ENCODE measurements around the gene TRAF1. TPM values are rescaled to one million over a fixed set of nuclear protein-coding genes. Genes with fewer than 3 reads are reported as not detected.
A peak's percentile ranks its signal among the peaks of the same experiment; 100 is the strongest.

The TRAF1 gene
- total and polyA plus RNA-seq, 7 donors, result 0.46 to 10.0 (median 4.6) TPM

DNA sequence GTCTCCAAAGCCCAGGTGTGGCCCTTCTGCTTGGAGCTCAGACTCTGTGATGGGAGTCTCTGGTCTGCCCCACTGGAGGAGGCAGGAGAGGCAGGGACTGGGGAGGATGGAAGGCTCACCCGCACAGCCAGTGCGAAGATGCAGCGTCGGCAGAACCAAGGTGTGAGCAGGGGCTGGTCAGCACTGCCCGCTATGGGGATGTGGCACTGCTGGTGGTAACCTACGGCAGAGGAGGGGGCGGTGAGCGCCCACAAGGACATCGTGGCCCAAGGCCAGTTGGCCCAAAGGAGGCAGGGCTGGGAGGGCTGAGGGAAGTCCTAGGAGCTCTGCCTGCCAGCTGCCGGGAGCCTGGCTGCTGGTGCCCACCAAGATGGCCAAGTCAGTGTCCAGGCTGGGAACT lies 56.9 kb downstream of the TRAF1 start:
- intact Hi-C loops (cut with DNase I), result loop anchor here (2.0 to 10.0 kb wide), 2 partner anchors 67 to 205 kb away; partner anchors contain the start of gene CNTRL
- H3K4me1 ChIP-seq, result peaks cover 0 to 20% (median 13%) of the 10 kb centered on the region in 4 donors
- H3K4me3 ChIP-seq, result no peak overlapping the region
- peak overlapping the region; percentile 85 to 93 (median 88) for H3K27ac ChIP-seq
- no peaks in the 10 kb centered on the region for H3K27me3 ChIP-seq
- DNase-seq, result no peak
- peaks cover 0 to 42% (median 0%) of the 10 kb centered on the region in 4 donors for H3K36me3 ChIP-seq
- TF ChIP-seq POLR2A (IDR thresholded peaks at IDR 0.05) (no peak), POLR2AphosphoS5 (IDR thresholded peaks at IDR 0.05) (no peak), CTCF (IDR thresholded peaks at IDR 0.05) (no peak), EP300 (IDR thresholded peaks at IDR 0.05) (no peak)
- no peaks in the 10 kb centered on the region for H3K9me3 ChIP-seq
- 93% methylated on average over 10 of the region's 10 CpGs for WGBS, 2 donors

GRCh38 chr9:120869360-120869687 lies 57.3 kb downstream of the TRAF1 start:
- Histone ChIP-seq H3K4me1 (peaks cover 0 to 20% (median 13%) of the 10 kb centered on the region in 4 donors), H3K27me3 (no peaks in the 10 kb centered on the region), H3K27ac (peak overlapping the region; percentile 85 to 93 (median 88)), H3K4me3 (peak overlapping the region; percentile 47 to 60 (median 57)), H3K36me3 (peaks cover 0 to 40% (median 0%) of the 10 kb centered on the region in 4 donors), H3K9me3 (no peaks in the 10 kb centered on the region)
- WGBS, 2 donors, result 25 to 36% methylated on average over 10 of the region's 10 CpGs
- TF ChIP-seq EP300 (IDR thresholded peaks at IDR 0.05) (no peak), CTCF (IDR thresholded peaks at IDR 0.05) (no peak), POLR2A (IDR thresholded peaks at IDR 0.05) (no peak), POLR2AphosphoS5 (IDR thresholded peaks at IDR 0.05) (no peak)
- intact Hi-C loops (cut with DNase I), result loop anchor here (2.0 kb wide), 1 partner anchor 67 kb away; no protein-coding TSS in a partner anchor
- DNase-seq, result no peak

GRCh38 chr9:120868676-120869359 lies 57.8 kb downstream of the TRAF1 start:
- TF ChIP-seq POLR2AphosphoS5 (IDR thresholded peaks at IDR 0.05), result peak; percentile 73 to 92 (median 86)
- no peak for TF ChIP-seq EP300 (IDR thresholded peaks at IDR 0.05)
- TF ChIP-seq POLR2A (IDR thresholded peaks at IDR 0.05), result peak; percentile 17 to 75
- peak in 2 of 4 experiments; percentile 20 to 36 for TF ChIP-seq CTCF (IDR thresholded peaks at IDR 0.05)
- Histone ChIP-seq H3K27me3 (no peaks in the 10 kb centered on the region), H3K36me3 (peaks cover 0 to 40% (median 0%) of the 10 kb centered on the region in 4 donors), H3K4me1 (peaks cover 0 to 20% (median 13%) of the 10 kb centered on the region in 4 donors), H3K27ac (peak overlapping the region; percentile 85 to 93 (median 88)), H3K4me3 (peak overlapping the region; percentile 47 to 60 (median 57)), H3K9me3 (no peaks in the 10 kb centered on the region)
- 1 to 3% methylated on average over 52 of the region's 52 CpGs for WGBS, 2 donors
- intact Hi-C loops (cut with DNase I), result loop anchor here (1.0 to 2.0 kb wide), 2 partner anchors 26 to 68 kb away; no protein-coding TSS in a partner anchor
- DNase-seq, result peak; percentile 98

- TF ChIP-seq POLR2AphosphoS5 (IDR thresholded peaks at IDR 0.05) (peak in 3 of 4 donors; percentile 29 to 47 (median 39)), POLR2A (IDR thresholded peaks at IDR 0.05) (peak in 1 of 2 donors; percentile 16), CTCF (IDR thresholded peaks at IDR 0.05) (peak in 1 of 4 experiments; percentile 11), EP300 (IDR thresholded peaks at IDR 0.05) (peak in 1 of 4 donors; percentile 2)
- Histone ChIP-seq H3K27ac (peak overlapping the region; percentile 85 to 93 (median 88)), H3K9me3 (no peaks in the 10 kb centered on the region), H3K4me3 (peak overlapping the region; percentile 47 to 60 (median 57)), H3K36me3 (peaks cover 0 to 40% (median 1%) of the 10 kb centered on the region in 4 donors), H3K27me3 (no peaks in the 10 kb centered on the region), H3K4me1 (peaks cover 0 to 20% (median 13%) of the 10 kb centered on the region in 4 donors)
- intact Hi-C loops (cut with DNase I), result loop anchor here (1.0 to 2.0 kb wide), 2 partner anchors 25 to 68 kb away; no protein-coding TSS in a partner anchor
- DNase-seq, result no peak
- 4 to 15% methylated on average over 11 of the region's 11 CpGs for WGBS, 2 donors
Measured at GRCh38 chr9:120868339-120868675, 58.3 kb downstream of the TRAF1 start.
